PC-9 (cell line): ENCODE results near the gene CMTM3. TPM values are rescaled to one million over a fixed set of nuclear protein-coding genes. Genes with fewer than 3 reads are reported as not detected.

ENCODE experiments used
- BruUV-seq: library from RNA; stranded (reverse); fragments of 400-500 nt; replicated peaks from 2 replicates; lab custom pipeline; 2021; lab: Mats Ljungman, UMichigan
- CTCF ChIA-PET: fragments of 300-600 bp; sonication (Branson Sonifier 250); formaldehyde crosslinking; loops from one replicate; lab custom pipeline; 2022; ENCODE audit warnings: antibody characterized with exemption; lab: Charles Lee
- POLR2A ChIA-PET: fragments of 300-600 bp; sonication (Branson Sonifier 250); formaldehyde crosslinking; loops from one replicate; lab custom pipeline; 2022; ENCODE audit warnings: antibody characterized with exemption; ENCODE audit not compliant: unreplicated experiment; lab: Charles Lee
- DNase-seq, 2 experiments: peaks; one replicate each; pipeline versions ENCODE4 v3.0.0 to v3.0.0-alpha.2; 2015 to 2022; ENCODE audit warnings: mixed read lengths in 1 of 2
- H2AFZ ChIP-seq: fragments of 200-600 bp; sonication (generic); 2 replicates; pipeline ENCODE4 v1.8.1; 2017; ENCODE audit warnings: antibody characterized with exemption
- H3F3A ChIP-seq: fragments of 200-600 bp; sonication (generic); 2 replicates; pipeline ENCODE4 v1.8.1; 2017; ENCODE audit warnings: antibody characterized with exemption, mild to moderate bottlenecking, low read depth; ENCODE audit not compliant: insufficient read depth
- H3K27ac ChIP-seq: fragments of 200-600 bp; sonication (generic); 2 replicates; pipeline ENCODE4 v1.6.1; 2016; ENCODE audit warnings: mixed run types
- H3K27me3 ChIP-seq: fragments of 200-600 bp; sonication (generic); 2 replicates; pipeline ENCODE4 v1.6.1; 2016; ENCODE audit warnings: low read depth, mixed run types; ENCODE audit not compliant: insufficient read depth
- H3K36me3 ChIP-seq: fragments of 200-600 bp; sonication (generic); 2 replicates; pipeline ENCODE4 v1.6.1; 2016; ENCODE audit warnings: low read depth, mixed run types
- H3K4me1 ChIP-seq: fragments of 200-600 bp; sonication (generic); replicated peaks from 2 replicates; pipeline ENCODE4 v1.6.1; 2016; ENCODE audit warnings: mixed run types; ENCODE audit not compliant: insufficient read depth
- H3K4me2 ChIP-seq: fragments of 200-600 bp; sonication (generic); 2 replicates; pipeline ENCODE4 v1.6.1; 2017; ENCODE audit warnings: mixed run types
- H3K4me3 ChIP-seq: fragments of 200-600 bp; sonication (generic); 2 replicates; pipeline ENCODE4 v1.6.1; 2016; ENCODE audit warnings: mixed run types
- H3K79me2 ChIP-seq: fragments of 200-600 bp; sonication (generic); 2 replicates; pipeline ENCODE4 v1.6.1; 2017; ENCODE audit warnings: low read depth, mixed run types
- H3K9me2 ChIP-seq: fragments of 200-600 bp; sonication (generic); 2 replicates; pipeline ENCODE4 v1.8.1; 2017; ENCODE audit warnings: mild to moderate bottlenecking; ENCODE audit not compliant: insufficient read depth
- H3K9me3 ChIP-seq: fragments of 200-600 bp; sonication (generic); 2 replicates; pipeline ENCODE4 v1.8.1; 2016; ENCODE audit warnings: low read depth; ENCODE audit not compliant: insufficient read depth
- H4K20me1 ChIP-seq: fragments of 200-600 bp; sonication (generic); 2 replicates; pipeline ENCODE4 v1.8.1; 2017; ENCODE audit not compliant: insufficient read depth
- CTCF ChIP-seq: fragments of 200-600 bp; sonication (generic); conservative IDR thresholded peaks from 2 replicates; pipeline ENCODE4 v1.6.1; 2017; ENCODE audit warnings: mixed run types, antibody characterized with exemption, mild to moderate bottlenecking, moderate library complexity
- EZH2 ChIP-seq: fragments of 200-600 bp; sonication (generic); IDR thresholded peaks from 2 replicates; pipeline ENCODE4 v1.8.0; 2017; ENCODE audit warnings: antibody characterized with exemption, low read depth
- intact Hi-C: fragments of 100-400 bp; cut with micrococcal nuclease; formaldehyde crosslinking; loops from one replicate; pipeline ENCODE4 v1.10.0; 2022; ENCODE audit not compliant: unreplicated experiment
- total RNA-seq: library from RNA; stranded (reverse); gene quantifications from 2 replicates; pipeline ENCODE4 v1.2.3, GENCODE V29; 2021

Gene CMTM3
- total RNA-seq, 1 experiment from 2014 or later = 32.0 TPM

GRCh38 chr16:66561381-66562080 lies 43.0 kb upstream of the CMTM3 start:
- Histone ChIP-seq H3K36me3 (0 out of 2 replicates have a peak, but pooled peaks cover 9% of the 10 kb centered on the region), H2AFZ (no peak overlapping the region), H3F3A (no peaks in the 10 kb centered on the region), H3K27me3 (no peaks in the 10 kb centered on the region), H4K20me1 (no peaks in the 10 kb centered on the region), H3K79me2 (no peaks in the 10 kb centered on the region), H3K9me2 (no peaks in the 10 kb centered on the region), H3K4me1 (no peaks in the 10 kb centered on the region), H3K9me3 (no peaks in the 10 kb centered on the region), H3K27ac (no peak overlapping the region), H3K4me3 (no peak overlapping the region), H3K4me2 (no peak overlapping the region)
- no peak for DNase-seq
- CTCF ChIA-PET = interaction anchor here (0.5 to 1.1 kb wide), 2 partner anchors 211 to 306 kb away, joined by 3 to 4 read pairs; no protein-coding TSS in a partner anchor
- POLR2A ChIA-PET = interaction anchor here (1.0 kb wide), 1 partner anchor 418 kb away, joined by 4 read pairs; no protein-coding TSS in a partner anchor
- intact Hi-C loops = no loop called here
- no TSS peak for BruUV-seq
- no peak for TF ChIP-seq CTCF
- no peak for TF ChIP-seq EZH2

GRCh38 chr16:66562409-66562808 lies 42.1 kb upstream of the CMTM3 start:
- Histone ChIP-seq H3K79me2 (no peaks in the 10 kb centered on the region), H3K4me1 (no peaks in the 10 kb centered on the region), H3F3A (no peaks in the 10 kb centered on the region), H3K36me3 (0 out of 2 replicates have a peak, but pooled peaks cover 9% of the 10 kb centered on the region), H2AFZ (no peak overlapping the region), H3K27me3 (no peaks in the 10 kb centered on the region), H3K9me2 (no peaks in the 10 kb centered on the region), H3K4me3 (no peak overlapping the region), H3K9me3 (0 out of 2 replicates have a peak, but pooled peaks cover 3% of the 10 kb centered on the region), H3K27ac (no peak overlapping the region), H4K20me1 (no peaks in the 10 kb centered on the region), H3K4me2 (no peak overlapping the region)
- intact Hi-C loops = no loop called here
- ChIA-PET CTCF (interaction anchor here (0.5 to 1.1 kb wide), 2 partner anchors 210 to 306 kb away, joined by 3 to 4 read pairs; no protein-coding TSS in a partner anchor), POLR2A (interaction anchor here (0.6 to 1.0 kb wide), 2 partner anchors 179 to 419 kb away, joined by 4 read pairs; no protein-coding TSS in a partner anchor)
- peak; percentile 60 for TF ChIP-seq CTCF
- TF ChIP-seq EZH2 = no peak
- BruUV-seq = no TSS peak
- DNase-seq = no peak

GRCh38 chr16:66562986-66563385 lies 41.5 kb upstream of the CMTM3 start:
- H3K4me2 ChIP-seq = no peak overlapping the region
- H3K9me2 ChIP-seq = no peaks in the 10 kb centered on the region
- intact Hi-C loops = no loop called here
- BruUV-seq = no TSS peak
- no peak for DNase-seq
- no peak overlapping the region for H2AFZ ChIP-seq
- POLR2A ChIA-PET = interaction anchor here (0.6 to 1.0 kb wide), 3 partner anchors 179 to 420 kb away, joined by 4 to 5 read pairs (median 4); no protein-coding TSS in a partner anchor
- H3K27ac ChIP-seq = no peak overlapping the region
- no peaks in the 10 kb centered on the region for H3K27me3 ChIP-seq
- CTCF ChIA-PET = interaction anchor here (1.1 to 1.2 kb wide), 2 partner anchors 9 to 305 kb away, joined by 3 to 4 read pairs; no protein-coding TSS in a partner anchor
- no peak overlapping the region for H3K4me3 ChIP-seq
- TF ChIP-seq EZH2 (no peak), CTCF (no peak)
- no peaks in the 10 kb centered on the region for H3K79me2 ChIP-seq
- H3K4me1 ChIP-seq = no peaks in the 10 kb centered on the region
- H3K36me3 ChIP-seq = 0 out of 2 replicates have a peak, but pooled peaks cover 9% of the 10 kb centered on the region
- no peaks in the 10 kb centered on the region for H3F3A ChIP-seq
- 0 out of 2 replicates have a peak, but pooled peaks cover 5% of the 10 kb centered on the region for H3K9me3 ChIP-seq
- no peaks in the 10 kb centered on the region for H4K20me1 ChIP-seq
